H9 (cell line): ENCODE results near the gene CTNNA1. TPM values are rescaled to one million over a fixed set of nuclear protein-coding genes. Genes with fewer than 3 reads are reported as not detected.

Experiments
- DNase-seq: peaks from one replicate; pipeline ENCODE4 v3.0.0-alpha.2; 2017
- H2AFZ ChIP-seq: one replicate; pipeline ENCODE4 v1.6.1; 2013; ENCODE audit warnings: mild to moderate bottlenecking, low read length, control low read depth, moderate library complexity
- H2AK5ac ChIP-seq: 2 replicates; pipeline ENCODE4 v1.6.1; 2013; ENCODE audit warnings: low read length, control low read depth, mixed read lengths; ENCODE audit not compliant: insufficient read length
- H2BK120ac ChIP-seq: one replicate; pipeline ENCODE4 v1.6.1; 2013; ENCODE audit warnings: low read depth, mild to moderate bottlenecking, low read length, control low read depth, inconsistent platforms; ENCODE audit not compliant: poor library complexity, severe bottlenecking
- H2BK12ac ChIP-seq: 2 replicates; pipeline ENCODE4 v1.6.1; 2013; ENCODE audit warnings: low read length, control low read depth, mixed read lengths, low read depth; ENCODE audit not compliant: insufficient read length
- H2BK15ac ChIP-seq: 2 replicates; pipeline ENCODE4 v1.6.1; 2013; ENCODE audit warnings: low read depth, low read length, control low read depth
- H2BK20ac ChIP-seq: one replicate; pipeline ENCODE4 v1.6.1; 2013; ENCODE audit warnings: low read depth, mild to moderate bottlenecking, low read length, control low read depth, inconsistent platforms; ENCODE audit not compliant: poor library complexity, severe bottlenecking
- H2BK5ac ChIP-seq: 2 replicates; pipeline ENCODE4 v1.6.1; 2013; ENCODE audit warnings: low read length, control low read depth, mixed read lengths; ENCODE audit not compliant: insufficient read length
- H3K14ac ChIP-seq: 2 replicates; pipeline ENCODE4 v1.6.1; 2013; ENCODE audit warnings: low read length, control low read depth; ENCODE audit not compliant: insufficient read depth
- H3K18ac ChIP-seq: 2 replicates; pipeline ENCODE4 v1.6.1; 2013; ENCODE audit warnings: low read depth, mild to moderate bottlenecking, mixed read lengths, low read length, control low read depth; ENCODE audit not compliant: insufficient read length
- H3K23ac ChIP-seq: 2 replicates; pipeline ENCODE4 v1.6.1; 2013; ENCODE audit warnings: low read length, control low read depth, mixed read lengths, low read depth; ENCODE audit not compliant: insufficient read length
- H3K23me2 ChIP-seq: 2 replicates; pipeline ENCODE4 v1.6.1; 2013; ENCODE audit warnings: low read depth, mild to moderate bottlenecking, mixed read lengths, low read length, control low read depth; ENCODE audit not compliant: insufficient read length, poor library complexity, severe bottlenecking
- H3K27ac ChIP-seq: 2 replicates; pipeline ENCODE4 v1.5.1; 2013; ENCODE audit warnings: low read length, control low read depth, mixed read lengths, low read depth; ENCODE audit not compliant: insufficient read length
- H3K27me3 ChIP-seq: 2 replicates; pipeline ENCODE4 v1.6.1; 2013; ENCODE audit warnings: low read length, control low read depth, inconsistent platforms; ENCODE audit not compliant: insufficient read depth
- H3K4ac ChIP-seq: 2 replicates; pipeline ENCODE4 v1.6.1; 2013; ENCODE audit warnings: low read depth, mild to moderate bottlenecking, control low read depth, inconsistent platforms, low read length, moderate library complexity
- H3K4me1 ChIP-seq: 2 replicates; pipeline ENCODE4 v1.6.1; 2013; ENCODE audit warnings: low read length, control low read depth, inconsistent platforms; ENCODE audit not compliant: insufficient read depth
- H3K4me2 ChIP-seq: 2 replicates; pipeline ENCODE4 v1.6.1; 2013; ENCODE audit warnings: low read length, control low read depth, mixed read lengths; ENCODE audit not compliant: insufficient read length, insufficient read depth
- H3K56ac ChIP-seq: 2 replicates; pipeline ENCODE4 v1.6.1; 2013; ENCODE audit warnings: low read depth, mild to moderate bottlenecking, mixed read lengths, low read length, control low read depth; ENCODE audit not compliant: insufficient read length
- H3K79me1 ChIP-seq: 2 replicates; pipeline ENCODE4 v1.6.1; 2013; ENCODE audit warnings: low read depth, mild to moderate bottlenecking, moderate library complexity, low read length, control low read depth, inconsistent platforms; ENCODE audit not compliant: insufficient read depth, poor library complexity, severe bottlenecking
- H3K79me2 ChIP-seq: 2 replicates; pipeline ENCODE4 v1.6.1; 2013; ENCODE audit warnings: low read length, control low read depth, inconsistent platforms; ENCODE audit not compliant: insufficient read depth
- H3K9ac ChIP-seq: 2 replicates; pipeline ENCODE4 v1.6.1; 2013; ENCODE audit warnings: low read length, control low read depth, mixed read lengths; ENCODE audit not compliant: insufficient read length; ENCODE audit errors: extremely low read depth
- H3K9me3 ChIP-seq: one replicate; pipeline ENCODE4 v1.6.1; 2013; ENCODE audit warnings: low read depth, low read length, inconsistent platforms; ENCODE audit not compliant: control insufficient read depth
- H3T11ph ChIP-seq: one replicate; pipeline ENCODE4 v1.6.1; 2013; ENCODE audit warnings: mild to moderate bottlenecking, low read length, control low read depth, inconsistent platforms
- H4K20me1 ChIP-seq: one replicate; pipeline ENCODE4 v1.6.1; 2013; ENCODE audit not compliant: control insufficient read depth, insufficient read length, insufficient read depth
- H4K5ac ChIP-seq: 2 replicates; pipeline ENCODE4 v1.6.1; 2013; ENCODE audit warnings: low read depth, mild to moderate bottlenecking, mixed read lengths, low read length, control low read depth; ENCODE audit not compliant: insufficient read length
- H4K8ac ChIP-seq: replicated peaks from 2 replicates; pipeline ENCODE4 v1.6.1; 2013; ENCODE audit warnings: low read length, control low read depth, mixed read lengths, low read depth; ENCODE audit not compliant: insufficient read length
- H4K91ac ChIP-seq: 2 replicates; pipeline ENCODE4 v1.6.1; 2013; ENCODE audit warnings: low read depth, mild to moderate bottlenecking, moderate library complexity, mixed read lengths, low read length, control low read depth; ENCODE audit not compliant: insufficient read length
- H3K27ac Mint-ChIP-seq, 3 experiments: 2 replicates in 2 of 3; 3 replicates in 1 of 3; pipeline ENCODE4 v1.8.0; 2020 to 2021; ENCODE audit warnings: mixed read lengths in 3 of 3, mild to moderate bottlenecking in 1 of 3, moderate library complexity in 1 of 3
- H3K27me3 Mint-ChIP-seq: 2 replicates; pipeline ENCODE4 v1.8.0; 2021; ENCODE audit warnings: low read depth, mild to moderate bottlenecking, moderate library complexity, mixed read lengths
- H3K36me3 Mint-ChIP-seq, 3 experiments: 2 replicates in 2 of 3; 3 replicates in 1 of 3; pipeline ENCODE4 v1.8.0; 2020 to 2021; ENCODE audit warnings: low read depth in 3 of 3, mixed read lengths in 3 of 3; ENCODE audit not compliant: insufficient read depth in 1 of 3
- H3K4me1 Mint-ChIP-seq, 2 experiments: 2 replicates each; pipeline ENCODE4 v1.8.0; 2020; ENCODE audit warnings: mixed read lengths in 2 of 2
- H3K4me3 Mint-ChIP-seq, 2 experiments: 2 replicates in 1 of 2; 3 replicates in 1 of 2; pipeline ENCODE4 v1.8.0; 2020 to 2021; ENCODE audit warnings: mild to moderate bottlenecking in 2 of 2, mixed read lengths in 2 of 2, moderate library complexity in 1 of 2
- H3K9me3 Mint-ChIP-seq, 2 experiments: 2 replicates in 1 of 2; 3 replicates in 1 of 2; pipeline ENCODE4 v1.8.0; 2020; ENCODE audit warnings: mild to moderate bottlenecking in 2 of 2, mixed read lengths in 2 of 2, moderate library complexity in 1 of 2
- CTCF ChIP-seq: fragments of 200-600 bp; sonication (generic); conservative IDR thresholded peaks from 3 replicates; pipeline ENCODE4 v1.8.0; 2021; ENCODE audit warnings: antibody characterized with exemption, mild to moderate bottlenecking
- total RNA-seq: library from RNA; stranded (reverse); gene quantifications from 2 replicates; pipeline ENCODE4 v1.2.1, GENCODE V29; 2021

Gene CTNNA1
- total RNA-seq, 1 experiment from 2014 or later, result 354 TPM

DNA sequence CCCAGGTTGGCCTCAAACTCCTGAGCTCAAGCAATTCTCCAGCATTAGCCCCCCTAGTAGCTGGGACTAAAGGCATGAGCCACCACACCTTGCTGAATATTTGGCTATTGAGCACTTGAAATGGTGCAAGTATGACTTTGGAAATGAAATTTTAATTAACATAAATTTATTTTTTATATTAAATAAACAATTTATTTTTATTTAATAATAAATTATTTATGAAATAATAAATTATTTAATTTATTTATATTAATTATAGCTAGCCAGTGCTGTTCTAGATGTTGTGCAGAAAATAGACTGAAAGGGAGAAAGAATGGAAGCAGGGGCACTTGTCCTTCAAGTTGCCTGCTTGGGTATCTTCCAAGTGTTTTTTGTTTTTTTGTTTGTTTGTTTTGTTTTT is 40.0 kb upstream of the CTNNA1 start:
- Histone ChIP-seq H3K27me3 (no peaks in the 10 kb centered on the region), H3K79me2 (no peaks in the 10 kb centered on the region), H2BK15ac (no peak overlapping the region), H3K14ac (no peak overlapping the region), H2BK120ac (no peak overlapping the region), H3K4ac (no peak overlapping the region), H3K56ac (no peak overlapping the region), H3K9me3 (no peaks in the 10 kb centered on the region), H3K79me1 (no peaks in the 10 kb centered on the region), H2BK5ac (no peak overlapping the region), H3K27ac (no peak overlapping the region), H4K5ac (no peak overlapping the region), H4K91ac (no peak overlapping the region), H2AFZ (no peak overlapping the region), H4K8ac (no peak overlapping the region), H4K20me1 (no peaks in the 10 kb centered on the region), H2BK20ac (no peak overlapping the region), H3K4me2 (no peak overlapping the region), H2BK12ac (no peak overlapping the region), H2AK5ac (no peak overlapping the region), H3K23ac (no peak overlapping the region), H3K23me2 (no peaks in the 10 kb centered on the region), H3K18ac (no peak overlapping the region), H3K9ac (no peak overlapping the region), H3T11ph (no peak overlapping the region), H3K4me1 (peaks cover 3% of the 10 kb centered on the region; the same call in 1 of the 2 replicates)
- no peaks in the 10 kb centered on the region for H3K27me3 Mint-ChIP-seq
- H3K4me3 Mint-ChIP-seq, result no peak overlapping the region
- H3K4me1 Mint-ChIP-seq, result peaks cover 33 to 34% of the 10 kb centered on the region in 2 experiments
- TF ChIP-seq CTCF, result no peak
- no peak overlapping the region for H3K27ac Mint-ChIP-seq
- no peaks in the 10 kb centered on the region for H3K9me3 Mint-ChIP-seq
- no peaks in the 10 kb centered on the region for H3K36me3 Mint-ChIP-seq
- no peak for DNase-seq
